PC-3 (cell line): Measurements from ENCODE around the gene VAX1. TPM values are rescaled to one million over a fixed set of nuclear protein-coding genes. Genes with fewer than 3 reads are reported as not detected.

Experiments
- ATAC-seq: fragments of 200-7000 bp; cut with Tn5 transposase; 2 replicates; pipeline ENCODE4 v1.9.1; 2020; ENCODE audit warnings: mild to moderate bottlenecking, moderate library complexity
- BruUV-seq: library from RNA; stranded (reverse); fragments of 400-500 nt; replicated peaks from 2 replicates; lab custom pipeline; 2021; lab: Mats Ljungman, UMichigan
- CTCF ChIA-PET: fragments of 300-600 bp; sonication (Branson Sonifier 250); formaldehyde crosslinking; loops from one replicate; lab custom pipeline; 2022; ENCODE audit warnings: antibody characterized with exemption; lab: Charles Lee
- POLR2A ChIA-PET: fragments of 300-600 bp; sonication (Branson Sonifier 250); formaldehyde crosslinking; loops from one replicate; lab custom pipeline; 2022; ENCODE audit warnings: antibody characterized with exemption; ENCODE audit not compliant: unreplicated experiment; lab: Charles Lee
- DNase-seq: peaks from one replicate; pipeline ENCODE4 v3.0.0-alpha.2; 2015
- H2AFZ ChIP-seq: fragments of 300-600 bp; sonication (generic); 2 replicates; pipeline ENCODE4 v1.6.0; 2016; ENCODE audit warnings: antibody characterized with exemption, low read length
- H3F3A ChIP-seq: fragments of 300-600 bp; sonication (generic); one replicate; pipeline ENCODE4 v1.6.0; 2017; ENCODE audit warnings: antibody characterized with exemption, low read length, control low read depth, mild to moderate bottlenecking; ENCODE audit not compliant: unreplicated experiment
- H3K27ac ChIP-seq: fragments of 300-600 bp; sonication (generic); 2 replicates; pipeline ENCODE4 v1.5.1; 2016; ENCODE audit warnings: mild to moderate bottlenecking, low read length
- H3K27me3 ChIP-seq: fragments of 300-600 bp; sonication (generic); 2 replicates; pipeline ENCODE4 v1.6.1; 2016; ENCODE audit warnings: low read length, mixed read lengths
- H3K36me3 ChIP-seq: fragments of 300-600 bp; sonication (generic); 2 replicates; pipeline ENCODE4 v1.6.1; 2016; ENCODE audit warnings: low read depth, mixed run types, low read length, mixed read lengths
- H3K4me1 ChIP-seq: fragments of 300-600 bp; sonication (generic); 2 replicates; pipeline ENCODE4 v1.5.1; 2016; ENCODE audit warnings: low read length; ENCODE audit not compliant: insufficient read depth
- H3K4me2 ChIP-seq: fragments of 300-600 bp; sonication (generic); 2 replicates; pipeline ENCODE4 v1.6.0; 2016; ENCODE audit warnings: low read length
- H3K4me3 ChIP-seq: fragments of 300-600 bp; sonication (generic); 2 replicates; pipeline ENCODE4 v1.5.1; 2016; ENCODE audit warnings: mild to moderate bottlenecking, low read length, mixed read lengths
- H3K79me2 ChIP-seq: fragments of 300-600 bp; sonication (generic); 2 replicates; pipeline ENCODE4 v1.6.1; 2017; ENCODE audit warnings: low read length, mixed read lengths
- H3K9ac ChIP-seq: fragments of 300-600 bp; sonication (generic); 2 replicates; pipeline ENCODE4 v1.6.0; 2016; ENCODE audit warnings: mild to moderate bottlenecking, low read length
- H3K9me2 ChIP-seq: fragments of 300-600 bp; sonication (generic); replicated peaks from 2 replicates; pipeline ENCODE4 v1.6.1; 2016; ENCODE audit warnings: mixed run types, low read length, mixed read lengths
- H3K9me3 ChIP-seq: fragments of 300-600 bp; sonication (generic); 2 replicates; pipeline ENCODE4 v1.6.1; 2016; ENCODE audit warnings: low read length, mixed read lengths
- H4K20me1 ChIP-seq: fragments of 300-600 bp; sonication (generic); 2 replicates; pipeline ENCODE4 v1.6.1; 2016; ENCODE audit warnings: low read length, mixed read lengths
- CTCF ChIP-seq: fragments of 300-600 bp; sonication (generic); conservative IDR thresholded peaks from 2 replicates; pipeline ENCODE4 v1.5.1; 2017; ENCODE audit warnings: antibody characterized with exemption, low read depth, mild to moderate bottlenecking, low read length
- EZH2 ChIP-seq: fragments of 300-600 bp; sonication (generic); IDR thresholded peaks from one replicate; pipeline ENCODE4 v1.6.1; 2017; ENCODE audit warnings: antibody characterized with exemption, mild to moderate bottlenecking, low read length; ENCODE audit not compliant: unreplicated experiment
- EZH2phosphoT487 ChIP-seq: fragments of 300-600 bp; sonication (generic); IDR thresholded peaks from 2 replicates; pipeline ENCODE4 v1.6.1; 2018; ENCODE audit warnings: mild to moderate bottlenecking, antibody characterized with exemption, low read length, borderline replicate concordance
- intact Hi-C: fragments of 100-400 bp; cut with micrococcal nuclease; formaldehyde crosslinking; loops from 2 replicates; pipeline ENCODE4 v1.9.0; 2023
- total RNA-seq: library from RNA; depleted of rRNA; stranded (reverse); fragments of >200 nt; gene quantifications from 2 replicates; pipeline ENCODE4 v1.2.3, GENCODE V29; 2014

Gene VAX1
- total RNA-seq, 1 experiment from 2014 or later = 0.98 TPM

- ChIA-PET POLR2A (no interaction called here), CTCF (no interaction called here)
- no peak overlapping the region for H3K4me3 ChIP-seq
- no peak overlapping the region for H3K27ac ChIP-seq
- H3K9ac ChIP-seq = no peak overlapping the region
- BruUV-seq = no TSS peak
- no peaks in the 10 kb centered on the region for H3K27me3 ChIP-seq
- H4K20me1 ChIP-seq = no peaks in the 10 kb centered on the region
- no peaks in the 10 kb centered on the region for H3F3A ChIP-seq
- TF ChIP-seq EZH2 (no peak), CTCF (no peak), EZH2phosphoT487 (no peak)
- H2AFZ ChIP-seq = no peak overlapping the region
- H3K36me3 ChIP-seq = no peaks in the 10 kb centered on the region
- H3K9me2 ChIP-seq = no peaks in the 10 kb centered on the region
- intact Hi-C loops = no loop called here
- no peaks in the 10 kb centered on the region for H3K4me1 ChIP-seq
- no peak for ATAC-seq
- no peak for DNase-seq
- H3K79me2 ChIP-seq = no peaks in the 10 kb centered on the region
- H3K4me2 ChIP-seq = no peak overlapping the region
- H3K9me3 ChIP-seq = no peaks in the 10 kb centered on the region
Measured at GRCh38 chr10:117096599-117097201, 41.4 kb downstream of the VAX1 start.

DNA sequence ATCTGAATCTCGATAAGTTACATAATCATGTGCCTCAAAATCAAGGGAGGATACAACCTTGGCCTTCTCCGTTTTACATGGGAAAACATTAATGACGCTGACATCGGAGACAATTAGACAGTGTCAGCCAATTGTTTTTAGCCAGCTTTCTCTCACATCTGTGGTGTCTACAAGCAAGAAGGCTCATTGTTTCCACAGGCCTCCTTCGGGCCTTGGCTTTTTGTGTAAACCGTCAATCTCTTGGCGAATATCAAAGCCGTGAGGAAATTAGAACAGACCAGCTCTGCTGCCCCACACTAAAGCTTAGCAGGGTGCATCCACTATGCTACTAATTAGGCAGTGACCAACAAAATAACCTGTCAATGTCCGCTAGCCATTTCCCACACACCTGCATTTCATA, 43.2 kb downstream of the VAX1 start:
- Histone ChIP-seq H3F3A (no peaks in the 10 kb centered on the region), H3K27ac (no peak overlapping the region), H3K9me2 (no peaks in the 10 kb centered on the region), H3K4me2 (no peak overlapping the region), H3K4me1 (no peaks in the 10 kb centered on the region), H3K27me3 (no peaks in the 10 kb centered on the region), H3K9me3 (no peaks in the 10 kb centered on the region), H3K9ac (no peak overlapping the region), H2AFZ (no peak overlapping the region), H3K4me3 (no peak overlapping the region), H3K36me3 (no peaks in the 10 kb centered on the region), H3K79me2 (no peaks in the 10 kb centered on the region), H4K20me1 (no peaks in the 10 kb centered on the region)
- no peak for ATAC-seq
- TF ChIP-seq EZH2phosphoT487 = no peak
- TF ChIP-seq EZH2 = no peak
- intact Hi-C loops = no loop called here
- ChIA-PET POLR2A (no interaction called here), CTCF (no interaction called here)
- BruUV-seq = no TSS peak
- no peak for DNase-seq

DNA sequence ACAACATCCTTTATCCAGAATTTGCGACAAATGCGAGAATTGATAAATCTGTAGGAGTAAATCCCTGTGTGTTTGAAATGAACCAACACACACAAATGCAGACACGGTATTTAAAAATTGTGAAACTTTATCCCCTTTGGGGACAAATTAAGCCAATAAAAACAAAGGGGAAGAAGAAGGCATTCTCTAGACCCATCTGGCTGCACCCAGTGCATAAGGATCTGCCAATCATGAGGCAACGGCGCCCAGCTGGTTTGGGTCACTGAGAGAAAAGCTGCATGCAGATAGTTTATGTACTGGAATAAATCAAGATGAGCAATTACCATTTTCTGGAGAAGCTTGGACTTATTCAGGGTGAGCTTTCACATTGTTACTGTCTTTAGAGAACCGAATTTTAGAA, 45.7 kb downstream of the VAX1 start:
- H2AFZ ChIP-seq = no peak overlapping the region
- no peak overlapping the region for H3K4me3 ChIP-seq
- ATAC-seq = no peak
- H3K9ac ChIP-seq = no peak overlapping the region
- no peaks in the 10 kb centered on the region for H3K27me3 ChIP-seq
- H3K4me1 ChIP-seq = no peaks in the 10 kb centered on the region; the same call in 1 of the 2 replicates
- H3K9me3 ChIP-seq = no peaks in the 10 kb centered on the region
- H3F3A ChIP-seq = no peaks in the 10 kb centered on the region
- H3K4me2 ChIP-seq = no peak overlapping the region
- intact Hi-C loops = no loop called here
- DNase-seq = no peak
- BruUV-seq = no TSS peak
- no peaks in the 10 kb centered on the region for H3K79me2 ChIP-seq
- no peaks in the 10 kb centered on the region for H3K36me3 ChIP-seq
- H3K9me2 ChIP-seq = no peaks in the 10 kb centered on the region
- POLR2A ChIA-PET = interaction anchor here (0.6 kb wide), 1 partner anchor 204 kb away, joined by 3 read pairs; no protein-coding TSS in a partner anchor
- TF ChIP-seq EZH2phosphoT487 (no peak), CTCF (no peak), EZH2 (no peak)
- no peaks in the 10 kb centered on the region for H4K20me1 ChIP-seq
- no peak overlapping the region for H3K27ac ChIP-seq
- CTCF ChIA-PET = no interaction called here
